Activated CD8-positive, alpha-beta memory T cell treated with anti-CD3 and anti-CD28 coated beads for 48 hours (primary cell): ENCODE results near the gene ADPRHL1.

Experiments used
- DNase-seq, 3 experiments: peaks; one replicate each; pipeline ENCODE4 v3.0.0-alpha.2; 2020; ENCODE audit warnings: low read depth in 2 of 3, low spot score in 2 of 3

Gene ADPRHL1

GRCh38 chr13:113417836-113418721, 35.2 kb downstream of the ADPRHL1 start:
- no peak for DNase-seq

GRCh38 chr13:113417008-113417751, 36.1 kb downstream of the ADPRHL1 start:
- DNase-seq: no peak

DNA sequence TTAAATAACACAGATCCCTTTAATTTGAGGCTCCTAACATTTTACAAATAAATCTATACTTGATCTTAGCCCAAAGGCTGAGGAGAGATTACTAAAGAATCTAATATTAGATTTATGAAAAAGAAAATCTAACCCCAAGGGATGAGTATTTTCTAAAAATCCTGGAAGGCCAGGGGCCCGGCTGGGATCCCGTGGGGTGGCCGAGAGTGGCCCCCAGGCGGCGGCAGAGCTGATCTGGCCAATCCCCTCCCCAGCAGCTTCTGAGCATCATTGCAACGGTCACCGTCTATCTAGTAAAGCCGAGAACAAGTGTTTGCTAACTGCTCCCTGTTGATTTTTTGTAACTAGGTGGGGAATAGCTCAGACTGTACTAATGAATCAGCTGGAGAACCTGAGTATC, 37.5 kb downstream of the ADPRHL1 start:
- DNase-seq: no peak

- DNase-seq: no peak
Observed at GRCh38 chr13:113415032-113415431, 38.3 kb downstream of the ADPRHL1 start.

GRCh38 chr13:113414335-113414734, 39.0 kb downstream of the ADPRHL1 start:
- no peak for DNase-seq

DNA sequence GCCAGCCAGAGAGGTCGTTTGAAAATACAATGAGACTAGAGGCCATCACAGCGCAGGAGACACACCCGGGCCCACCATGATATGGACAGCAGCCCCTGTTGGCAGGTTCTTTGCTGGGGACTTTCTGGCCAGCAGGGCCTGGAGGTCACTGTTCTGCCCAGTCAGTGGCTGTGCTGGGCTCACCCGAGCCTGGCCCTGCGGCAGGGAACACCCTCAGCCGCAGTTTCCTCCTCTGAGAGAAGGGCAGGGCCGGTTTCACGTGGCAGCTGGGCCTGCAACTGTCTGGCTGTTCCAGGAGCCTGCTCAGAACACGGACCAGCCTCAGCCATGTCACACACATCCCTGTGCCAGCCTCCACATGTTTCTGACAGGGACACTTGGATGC, 39.4 kb downstream of the ADPRHL1 start:
- no peak for DNase-seq

GRCh38 chr13:113413178-113413897, 40.0 kb downstream of the ADPRHL1 start:
- no peak for DNase-seq

GRCh38 chr13:113412440-113412839, 40.8 kb downstream of the ADPRHL1 start:
- DNase-seq: no peak

- no peak for DNase-seq
Observed at GRCh38 chr13:113411216-113412023, 41.9 kb downstream of the ADPRHL1 start.

DNA sequence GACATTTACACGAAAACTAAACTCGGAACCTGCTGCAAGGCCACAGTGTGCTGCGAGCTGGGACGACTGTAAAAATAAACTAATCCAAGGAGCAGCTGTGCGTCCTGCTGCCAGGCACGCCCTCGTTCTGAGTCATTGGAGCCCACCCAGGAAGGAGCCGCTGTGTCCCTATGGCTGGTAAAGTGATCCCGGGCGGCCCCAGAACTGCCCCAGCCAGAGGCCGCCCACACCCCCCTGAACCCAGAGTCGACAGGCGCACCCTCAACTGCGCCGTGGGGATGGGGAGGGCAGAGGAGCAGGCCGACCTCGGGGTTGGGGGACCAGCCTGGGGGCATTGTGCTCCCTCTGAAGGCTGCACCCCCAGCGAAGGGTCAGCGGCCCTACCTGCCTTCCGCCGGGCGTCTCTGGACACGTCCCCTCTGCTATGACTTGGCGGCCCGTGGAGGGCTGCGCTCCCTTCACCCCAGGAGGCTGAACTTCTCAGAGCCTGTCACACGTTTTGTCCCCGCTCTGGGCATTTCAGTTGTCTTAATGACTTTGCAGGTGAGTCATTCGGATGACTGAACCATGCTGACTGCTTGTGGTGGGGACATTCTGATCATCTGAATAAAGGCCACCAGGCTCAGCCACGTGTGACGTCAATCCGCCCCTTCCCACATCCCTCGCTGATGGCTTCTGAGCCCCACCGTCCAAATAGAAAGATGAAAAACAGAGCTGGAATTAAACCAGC, 42.7 kb downstream of the ADPRHL1 start:
- DNase-seq: no peak

DNA sequence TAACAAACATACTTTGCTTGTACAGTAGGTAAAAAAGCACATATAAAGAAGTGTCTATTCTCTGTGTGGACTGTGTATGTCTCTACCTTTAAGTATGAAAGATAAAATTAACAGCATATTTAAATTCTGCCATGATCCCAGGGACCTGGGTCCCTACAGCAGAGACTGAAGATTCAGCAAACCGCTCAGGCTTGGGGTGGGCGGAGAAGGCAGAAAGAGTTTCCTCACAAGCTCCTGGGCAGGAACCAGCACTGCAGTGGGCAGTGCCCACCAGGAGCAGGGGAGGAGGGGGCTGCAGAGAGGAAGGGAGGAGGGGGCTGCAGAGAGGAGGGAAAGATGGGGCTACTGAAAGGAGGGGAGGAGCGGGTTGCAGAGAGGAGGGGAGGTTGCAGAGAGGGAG, 44.7 kb downstream of the ADPRHL1 start:
- DNase-seq: no peak

- DNase-seq: no peak
Observed at GRCh38 chr13:113407531-113408393, 45.5 kb downstream of the ADPRHL1 start.

DNA sequence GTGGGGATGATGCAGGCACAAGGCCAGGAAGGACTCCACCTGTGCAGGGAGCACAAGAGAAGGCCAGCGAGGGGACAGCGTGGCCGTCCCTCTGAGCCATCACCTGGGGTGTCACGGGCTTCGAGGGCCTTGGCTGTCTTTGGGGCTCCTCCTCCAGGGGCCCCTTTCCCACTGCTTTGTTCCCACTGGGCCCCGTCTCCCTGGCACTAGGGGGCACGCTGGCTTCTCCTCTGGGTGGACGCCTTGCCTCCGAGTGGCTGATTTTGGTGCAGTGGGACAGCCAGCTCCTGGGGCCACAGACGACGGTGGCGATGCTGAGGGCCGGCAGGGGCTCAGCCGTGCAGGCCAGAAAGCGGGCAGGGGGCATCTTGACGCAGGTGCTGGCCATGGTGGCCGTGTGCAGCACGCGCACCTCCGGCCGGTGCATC, 46.2 kb downstream of the ADPRHL1 start:
- no peak for DNase-seq

DNA sequence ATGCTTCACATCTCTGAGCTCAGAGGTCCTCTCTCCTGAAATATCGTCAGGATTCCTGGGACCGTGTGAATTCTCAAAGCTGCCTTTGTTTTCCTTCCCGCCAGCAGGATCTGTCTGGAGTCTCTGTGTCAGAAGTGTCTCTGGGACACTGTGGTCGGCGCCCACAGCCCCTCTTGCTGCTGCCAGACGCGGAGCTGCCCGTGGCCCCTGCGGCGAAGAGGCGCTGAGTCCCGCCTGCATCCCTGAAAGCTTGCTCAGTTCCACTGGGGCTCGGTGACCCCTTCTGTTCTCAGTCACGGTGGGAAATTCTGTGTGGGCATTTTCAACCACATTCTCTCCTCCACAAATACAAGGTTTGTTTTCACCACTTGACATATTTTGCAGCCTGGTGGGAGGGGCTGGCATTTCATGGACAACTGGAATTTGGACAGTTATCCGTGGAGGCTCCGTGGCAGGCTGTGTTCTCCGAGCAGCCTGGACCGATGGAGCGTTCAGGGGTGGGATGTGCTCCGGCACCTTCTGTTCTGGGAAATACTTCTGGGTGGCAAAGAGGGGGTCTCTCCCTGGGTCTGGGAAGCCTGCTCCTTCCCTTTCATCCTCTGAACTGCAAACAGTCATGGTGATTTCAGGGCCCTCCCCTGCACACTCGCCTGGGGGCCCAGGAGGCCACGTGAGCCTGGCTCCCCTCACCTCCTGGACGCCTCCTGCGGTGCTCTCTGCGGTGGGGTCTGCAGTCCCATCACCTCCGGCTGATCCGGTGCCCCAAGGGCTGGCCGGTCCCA, 46.8 kb downstream of the ADPRHL1 start:
- no peak for DNase-seq

GRCh38 chr13:113405481-113406300, 47.6 kb downstream of the ADPRHL1 start:
- DNase-seq: no peak

DNA sequence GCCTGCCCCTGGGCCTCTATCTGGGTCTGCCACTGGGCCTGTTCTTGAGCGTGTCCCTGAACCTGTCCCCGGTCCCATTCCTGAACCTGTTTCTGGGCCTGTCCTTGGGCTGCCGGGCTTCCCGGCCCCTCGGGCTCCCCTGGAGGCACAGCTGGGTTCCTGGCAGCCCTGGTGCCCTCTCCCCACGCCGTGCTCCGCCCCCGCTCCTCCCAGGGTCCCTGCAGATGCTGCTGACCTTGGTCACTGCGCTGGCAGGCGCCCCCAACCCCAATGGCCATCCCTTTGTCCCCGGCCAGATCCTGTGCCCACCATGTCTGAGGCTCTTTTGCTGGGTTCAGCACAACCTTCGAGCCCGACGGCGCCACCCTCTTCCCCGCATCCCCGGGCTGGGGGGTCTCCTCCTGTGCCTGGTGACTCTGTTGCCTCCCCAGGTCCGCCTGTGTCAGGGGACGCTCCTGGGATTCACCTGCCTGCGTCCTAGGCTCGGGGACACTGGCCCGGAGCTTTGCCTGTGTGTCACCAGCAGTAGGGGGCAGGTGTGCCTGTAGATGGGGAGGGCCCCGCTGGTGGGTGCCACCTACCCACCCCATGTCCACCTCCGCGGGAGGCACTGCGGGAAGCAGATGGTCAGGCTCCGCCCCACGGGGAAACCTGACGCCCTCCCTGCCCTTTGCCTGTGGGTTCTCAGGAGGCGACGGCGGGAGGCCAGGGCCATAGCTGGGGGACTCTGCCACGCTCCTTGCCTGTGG, 48.4 kb downstream of the ADPRHL1 start:
- no peak for DNase-seq

- no peak for DNase-seq
Observed at GRCh38 chr13:113404366-113404722, 48.9 kb downstream of the ADPRHL1 start.
